Kidney (tissue), 14 donors: ENCODE results near the gene KHNYN. TPM values are rescaled to one million over a fixed set of nuclear protein-coding genes. Genes with fewer than 3 reads are reported as not detected.
A peak's percentile ranks its signal among the peaks of the same experiment; 100 is the strongest.

Experiments used
- DNase-seq, 5 donors: peaks; one replicate each; pipeline ENCODE4 v3.0.0-alpha.2; 2013 to 2020
- FAIRE-seq: peaks from 2 replicates; lab custom pipeline; 2012; peaks lifted over from hg19 to GRCh38; lab: Jason Lieb, UNC
- H3K27ac ChIP-seq, 2 donors: one replicate each; pipeline ENCODE4 v1.7.0; 2013; ENCODE audit warnings: low read depth in 2 of 2, low read length in 2 of 2, inconsistent platforms in 1 of 2
- H3K27me3 ChIP-seq: one replicate; pipeline ENCODE4 v1.7.1; 2013; ENCODE audit warnings: low read length, inconsistent platforms; ENCODE audit not compliant: control insufficient read depth, insufficient read depth
- H3K36me3 ChIP-seq, 3 donors: one replicate each; pipeline versions ENCODE4 v1.7.0 to v1.7.1; 2013; ENCODE audit warnings: low read length in 3 of 3, control low read depth in 1 of 3, inconsistent platforms in 1 of 3; ENCODE audit not compliant: insufficient read depth in 3 of 3, control insufficient read depth in 2 of 3
- H3K4me1 ChIP-seq, 3 donors: one replicate each; pipeline versions ENCODE4 v1.7.0 to v1.7.1; 2013; ENCODE audit warnings: low read length in 3 of 3, inconsistent platforms in 1 of 3, low read depth in 1 of 3; ENCODE audit not compliant: control insufficient read depth in 2 of 3, insufficient read depth in 2 of 3
- H3K4me3 ChIP-seq, 3 donors: one replicate each; pipeline versions ENCODE4 v1.7.0 to v1.8.1; 2013; ENCODE audit warnings: low read length in 3 of 3, control low read depth in 1 of 3, inconsistent platforms in 1 of 3
- H3K9ac ChIP-seq, 3 donors: one replicate each; pipeline versions ENCODE4 v1.7.0 to v1.7.1; 2013; ENCODE audit warnings: low read length in 3 of 3, control low read depth in 1 of 3, inconsistent platforms in 1 of 3
- H3K9me3 ChIP-seq, 3 donors: one replicate each; pipeline versions ENCODE4 v1.7.0 to v1.7.1; 2013; ENCODE audit warnings: low read length in 3 of 3, control low read depth in 1 of 3, inconsistent platforms in 1 of 3; ENCODE audit not compliant: control insufficient read depth in 2 of 3, insufficient read depth in 1 of 3
- intact Hi-C: fragments of 100-400 bp; cut with DNase I; formaldehyde crosslinking; loops from one replicate; pipeline ENCODE4 v1.11.1; 2022
- polyA plus RNA-seq: library from polyadenylated mRNA; stranded (reverse); fragments of 350-450 nt; fragmentation: Illumina TruSeq; extraction: RNeasy Lipid Tissue Mini Kit (QIAGEN cat#74804); gene quantifications from one replicate; pipeline ENCODE4 v1.2.3, GENCODE V29; 2014; ENCODE audit warnings: low read depth, low replicate concordance; ENCODE audit not compliant: insufficient read depth
- total RNA-seq: library from RNA; stranded (reverse); fragmentation: NEBNext Ultra II Directional; extraction: Animal tissue kit (Norgen Biotek cat#: 25700); gene quantifications from one replicate; pipeline ENCODE4 v1.2.1, GENCODE V29; 2021
- TF ChIP-seq, protein P1 (sequence below): IDR thresholded peaks from 3 replicates; pipeline ENCODE4 v1.5.1; 2012; ENCODE audit warnings: mild to moderate bottlenecking, moderate library complexity, borderline replicate concordance; ENCODE audit not compliant: insufficient read depth; ENCODE audit errors: extremely low read depth
- donor health status: control.
- donor health status: control.
- donor health status: control.
- donor health status: control.
- donor health status: control.
- donor health status: DM: yes; HTN: yes; CAD: no.
- donor health status: Normal renal cell carcinoma (clear cell type).

The KHNYN gene
- total and polyA plus RNA-seq, 2 donors from 2014 or later, result 9.7 to 53.9 TPM

DNA sequence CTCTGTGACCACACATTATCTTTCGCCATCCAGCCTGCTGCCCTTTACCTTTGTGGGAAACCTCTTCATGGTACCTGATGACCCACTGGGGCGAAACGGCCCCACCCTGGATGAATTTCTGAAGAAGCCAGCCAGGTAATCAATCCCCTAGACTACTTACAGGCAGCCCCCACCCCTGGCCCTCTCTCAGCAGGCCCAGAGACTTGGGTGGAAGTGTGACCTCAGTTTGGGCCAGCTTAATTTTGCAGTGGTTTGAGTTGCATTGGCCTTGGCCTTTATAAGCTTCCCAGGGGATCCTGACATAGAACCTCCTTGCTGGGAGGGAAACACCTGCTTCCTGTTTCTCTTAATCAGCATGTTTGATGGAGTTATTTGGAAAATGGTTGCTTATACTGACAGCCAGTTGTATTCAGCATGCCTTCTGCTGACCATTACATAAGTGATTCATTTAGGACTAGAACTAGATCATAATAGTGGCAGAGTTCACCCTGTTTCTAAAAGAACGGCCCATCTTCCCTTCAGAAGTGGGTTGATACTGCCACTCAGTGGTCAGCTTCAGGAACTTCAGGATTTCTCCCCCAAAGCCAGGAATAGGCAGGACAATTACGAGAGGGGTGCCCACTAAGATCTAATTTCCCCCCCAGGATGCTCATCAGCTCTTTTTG is 6.7 kb downstream of the KHNYN start:
- H3K9me3 ChIP-seq, result no peaks in the 10 kb centered on the region
- H3K27ac ChIP-seq, result peak overlapping the region in 1 of 2 donors; percentile 0
- H3K27me3 ChIP-seq, result no peaks in the 10 kb centered on the region
- intact Hi-C loops, result loop anchor here (5.0 kb wide), 1 partner anchor 99 kb away; the partner anchor contains the start of genes ADCY4 and RIPK3
- no peak overlapping the region for H3K9ac ChIP-seq
- H3K4me3 ChIP-seq, result no peak overlapping the region
- DNase-seq, result peak in 3 of 5 donors; percentile 57 to 86 (median 76)
- peaks cover 0 to 18% (median 4%) of the 10 kb centered on the region in 3 donors for H3K4me1 ChIP-seq
- TF ChIP-seq, protein P1, sequence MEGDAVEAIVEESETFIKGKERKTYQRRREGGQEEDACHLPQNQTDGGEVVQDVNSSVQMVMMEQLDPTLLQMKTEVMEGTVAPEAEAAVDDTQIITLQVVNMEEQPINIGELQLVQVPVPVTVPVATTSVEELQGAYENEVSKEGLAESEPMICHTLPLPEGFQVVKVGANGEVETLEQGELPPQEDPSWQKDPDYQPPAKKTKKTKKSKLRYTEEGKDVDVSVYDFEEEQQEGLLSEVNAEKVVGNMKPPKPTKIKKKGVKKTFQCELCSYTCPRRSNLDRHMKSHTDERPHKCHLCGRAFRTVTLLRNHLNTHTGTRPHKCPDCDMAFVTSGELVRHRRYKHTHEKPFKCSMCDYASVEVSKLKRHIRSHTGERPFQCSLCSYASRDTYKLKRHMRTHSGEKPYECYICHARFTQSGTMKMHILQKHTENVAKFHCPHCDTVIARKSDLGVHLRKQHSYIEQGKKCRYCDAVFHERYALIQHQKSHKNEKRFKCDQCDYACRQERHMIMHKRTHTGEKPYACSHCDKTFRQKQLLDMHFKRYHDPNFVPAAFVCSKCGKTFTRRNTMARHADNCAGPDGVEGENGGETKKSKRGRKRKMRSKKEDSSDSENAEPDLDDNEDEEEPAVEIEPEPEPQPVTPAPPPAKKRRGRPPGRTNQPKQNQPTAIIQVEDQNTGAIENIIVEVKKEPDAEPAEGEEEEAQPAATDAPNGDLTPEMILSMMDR, result peak; percentile 89
- no peak for FAIRE-seq
- H3K36me3 ChIP-seq, result peaks cover 10 to 53% (median 44%) of the 10 kb centered on the region in 3 donors

DNA sequence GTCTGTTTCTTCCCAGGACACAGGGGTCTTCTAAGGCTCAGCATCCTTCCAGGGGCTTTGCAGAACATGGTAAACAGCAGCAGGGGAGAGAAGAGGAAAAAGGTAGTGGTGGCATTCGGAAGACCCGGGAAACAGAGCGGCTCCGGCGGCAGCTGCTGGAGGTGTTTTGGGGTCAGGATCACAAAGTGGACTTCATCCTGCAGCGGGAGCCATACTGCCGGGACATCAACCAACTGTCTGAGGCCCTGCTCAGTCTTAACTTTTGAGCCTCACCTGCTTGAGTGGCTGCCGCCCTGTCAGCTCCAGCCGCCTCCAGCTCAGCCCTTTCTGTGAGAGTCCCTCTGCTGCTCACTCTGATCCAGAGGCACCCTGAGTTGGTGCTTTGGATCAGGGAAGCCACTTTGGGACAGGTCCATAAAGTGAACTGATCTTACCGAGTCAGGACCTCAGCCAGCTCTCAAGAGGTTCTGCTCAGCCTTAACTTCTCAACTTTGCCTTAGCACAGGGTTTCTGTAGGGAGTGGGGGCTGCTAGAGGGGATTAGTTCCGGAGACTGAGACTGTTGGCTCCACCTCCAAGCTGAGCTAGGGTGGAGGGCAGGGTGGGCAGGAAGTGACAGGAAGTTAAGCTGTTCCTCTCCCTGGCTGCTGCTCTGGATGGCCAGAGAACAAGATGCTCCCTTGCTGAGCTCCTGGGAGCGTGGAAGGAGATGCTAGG is 7.4 kb downstream of the KHNYN start:
- no peaks in the 10 kb centered on the region for H3K27me3 ChIP-seq
- FAIRE-seq (no peak), DNase-seq (no peak)
- TF ChIP-seq, protein P1, result no peak
- H3K4me1 ChIP-seq, result peaks cover 3 to 11% (median 5%) of the 10 kb centered on the region in 3 donors
- peaks cover 10 to 53% (median 44%) of the 10 kb centered on the region in 3 donors for H3K36me3 ChIP-seq
- H3K27ac ChIP-seq, result peak overlapping the region in 1 of 2 donors; percentile 0
- no peak overlapping the region for H3K4me3 ChIP-seq
- no peak overlapping the region for H3K9ac ChIP-seq
- intact Hi-C loops, result loop anchor here (5.0 kb wide), 1 partner anchor 100 kb away; the partner anchor contains the start of genes ADCY4 and RIPK3
- H3K9me3 ChIP-seq, result no peaks in the 10 kb centered on the region

DNA sequence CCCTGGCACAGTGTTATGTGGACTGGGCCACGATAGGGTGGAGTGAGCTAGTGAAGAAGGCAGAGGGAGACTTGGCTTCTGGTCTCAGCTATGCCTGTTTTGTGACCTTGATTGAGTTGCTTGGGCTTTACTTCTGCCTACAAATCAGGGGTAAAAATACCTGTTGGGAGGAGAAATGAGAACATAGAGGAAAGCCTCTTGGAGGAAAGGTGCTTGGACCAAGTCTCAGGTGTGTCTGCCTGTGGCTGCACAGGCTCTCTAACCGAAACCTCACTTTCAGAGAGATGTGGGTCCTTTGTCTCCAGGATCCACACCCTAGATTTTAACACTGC is 7.9 kb downstream of the KHNYN start:
- Histone ChIP-seq H3K36me3 (peaks cover 9 to 49% (median 40%) of the 10 kb centered on the region in 3 donors), H3K9ac (no peak overlapping the region), H3K4me1 (peaks cover 3 to 10% (median 5%) of the 10 kb centered on the region in 3 donors), H3K4me3 (no peak overlapping the region), H3K27me3 (no peaks in the 10 kb centered on the region), H3K9me3 (no peaks in the 10 kb centered on the region), H3K27ac (no peak overlapping the region)
- DNase-seq (no peak), FAIRE-seq (no peak)
- intact Hi-C loops, result loop anchor here (5.0 kb wide), 1 partner anchor 100 kb away; the partner anchor contains the start of genes ADCY4 and RIPK3
- TF ChIP-seq, protein P1, result no peak
